GM21360 (cell line): ENCODE data around the gene COG1.

Experiments used
- ATAC-seq: cut with Tn5 transposase; IDR thresholded peaks from one replicate; pipeline ENCODE4 v1.9.1; 2021; ENCODE audit warnings: mild to moderate bottlenecking, moderate library complexity; ENCODE audit not compliant: unreplicated experiment

Gene COG1

DNA sequence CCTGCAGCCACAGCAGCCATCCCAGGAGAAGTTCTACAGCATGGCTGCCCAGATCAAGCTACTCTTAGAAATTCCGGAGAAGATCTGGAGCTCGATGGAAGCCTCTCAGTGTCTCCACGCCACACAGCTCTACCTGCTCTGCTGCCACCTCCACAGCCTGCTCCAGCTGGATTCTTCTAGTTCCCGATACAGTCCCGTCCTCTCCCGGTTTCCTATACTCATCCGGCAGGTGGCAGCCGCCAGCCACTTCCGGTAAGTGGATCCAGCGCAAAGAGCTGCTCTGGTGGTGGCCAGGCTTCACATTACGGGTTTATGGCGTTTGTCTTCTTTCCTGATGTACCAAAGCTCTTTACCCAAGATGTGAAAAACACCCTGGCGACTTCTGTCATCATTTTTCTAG lies 3.6 kb downstream of the COG1 start:
- no peak for ATAC-seq

DNA sequence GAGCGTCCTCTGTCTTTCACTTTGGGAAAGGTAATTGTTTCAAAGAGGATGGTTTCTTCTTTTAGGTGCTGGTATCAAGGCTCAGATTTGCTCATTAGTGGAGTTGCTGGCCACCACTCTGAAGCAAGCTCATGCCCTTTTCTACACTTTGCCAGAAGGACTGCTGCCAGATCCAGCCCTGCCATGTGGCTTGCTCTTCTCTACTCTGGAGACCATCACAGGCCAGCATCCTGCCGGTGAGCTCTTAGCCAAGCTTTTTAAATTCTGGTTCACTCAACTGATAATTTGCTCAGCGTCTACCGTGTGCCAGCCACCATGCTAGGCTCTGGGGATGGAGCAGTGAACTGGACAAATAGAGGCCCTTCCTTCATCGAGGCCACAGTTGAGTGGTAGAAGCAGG lies 4.3 kb downstream of the COG1 start:
- ATAC-seq = no peak

DNA sequence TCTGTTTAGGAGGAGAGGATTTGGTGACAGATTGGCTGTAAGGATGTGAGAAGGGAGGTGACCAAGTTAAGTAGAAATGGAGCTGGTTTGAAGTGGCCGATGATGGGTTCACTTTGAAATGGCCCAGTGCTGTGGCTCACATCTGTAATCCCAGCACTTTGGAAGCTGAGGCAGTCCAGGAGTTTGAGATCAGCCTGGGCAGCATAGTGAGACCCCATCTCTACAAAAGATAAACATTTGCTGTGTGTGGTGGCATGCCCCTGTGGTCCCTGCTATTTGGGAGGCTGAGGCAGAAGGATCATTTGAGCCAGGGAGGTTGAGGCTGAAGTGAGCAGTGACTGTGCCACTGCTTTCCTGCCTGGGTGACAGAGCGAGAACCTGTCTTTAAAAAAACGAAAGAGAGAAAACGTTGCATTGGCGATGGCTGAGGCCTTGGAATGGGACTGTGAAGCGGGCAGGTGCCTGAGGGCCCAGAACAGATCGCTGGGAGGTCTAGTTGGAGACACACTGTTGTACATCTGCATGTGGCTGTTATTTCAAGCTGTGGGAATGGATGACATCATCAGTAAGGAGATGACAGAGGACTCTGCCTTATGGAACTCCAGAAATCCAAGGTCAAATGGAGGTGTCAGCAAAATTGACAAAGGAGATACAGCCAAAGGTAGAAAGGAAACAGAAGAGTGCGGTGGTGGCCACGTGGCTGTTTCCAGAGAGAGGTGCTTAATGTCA lies 5.5 kb downstream of the COG1 start:
- no peak for ATAC-seq

DNA sequence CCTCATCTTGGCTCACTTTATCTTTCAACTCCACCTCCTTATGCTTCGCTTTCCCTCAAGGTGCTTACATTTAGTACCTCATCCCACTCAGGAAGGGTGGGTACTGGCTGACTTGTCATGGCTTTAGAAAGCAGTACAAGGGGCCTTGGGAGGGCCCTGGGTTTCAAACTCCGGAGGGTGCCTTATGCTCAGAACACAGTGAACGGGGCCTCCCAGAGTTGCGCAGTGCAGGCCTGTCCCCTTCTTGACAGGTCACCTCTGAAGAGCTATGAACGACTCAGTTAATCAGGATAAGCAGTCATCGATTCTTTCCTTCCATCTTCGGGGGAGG lies 6.0 kb downstream of the COG1 start:
- no peak for ATAC-seq

DNA sequence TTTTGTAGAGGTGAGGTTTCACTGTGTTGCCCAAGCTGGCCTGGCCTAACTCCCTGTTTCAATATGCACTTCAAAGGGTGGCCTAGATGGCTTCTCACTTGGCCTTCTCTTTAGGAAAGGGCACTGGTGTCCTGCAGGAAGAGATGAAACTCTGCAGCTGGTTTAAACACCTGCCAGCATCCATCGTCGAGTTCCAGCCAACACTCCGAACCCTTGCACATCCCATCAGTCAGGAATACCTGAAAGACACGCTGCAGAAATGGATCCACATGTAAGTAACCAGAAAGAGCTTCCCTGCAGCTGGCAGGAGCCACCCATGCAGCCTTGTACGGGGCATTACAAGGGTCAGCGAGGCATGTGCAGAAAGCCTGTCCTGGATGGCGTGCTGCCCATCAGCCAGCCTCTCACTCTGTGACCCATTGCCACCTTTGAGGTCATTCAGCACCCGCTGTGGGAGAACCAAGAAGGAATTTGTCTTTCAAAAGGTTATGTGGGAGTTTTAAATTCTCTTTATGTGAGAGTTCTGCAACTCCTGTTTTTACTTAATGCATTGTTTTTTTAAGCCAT lies 7.0 kb downstream of the COG1 start:
- no peak for ATAC-seq

DNA sequence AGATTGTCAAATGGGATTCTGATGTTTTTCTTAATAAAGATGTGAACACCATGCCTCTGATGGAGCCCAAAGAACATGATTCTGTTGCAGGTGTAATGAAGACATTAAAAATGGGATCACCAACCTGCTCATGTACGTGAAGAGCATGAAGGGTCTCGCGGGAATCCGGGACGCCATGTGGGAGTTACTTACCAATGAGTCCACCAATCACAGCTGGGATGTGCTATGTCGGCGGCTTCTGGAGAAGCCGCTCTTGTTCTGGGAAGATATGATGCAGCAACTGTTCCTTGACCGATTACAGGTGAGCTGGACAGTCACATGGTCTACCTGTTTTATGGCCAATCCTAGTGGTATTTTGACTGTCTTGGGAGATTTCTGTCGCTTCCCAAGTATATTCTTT lies 7.6 kb downstream of the COG1 start:
- no peak for ATAC-seq

GRCh38 chr17:73201215-73202069 lies 8.6 kb downstream of the COG1 start:
- ATAC-seq = no peak

GRCh38 chr17:73203135-73203787 lies 10.4 kb downstream of the COG1 start:
- no peak for ATAC-seq

DNA sequence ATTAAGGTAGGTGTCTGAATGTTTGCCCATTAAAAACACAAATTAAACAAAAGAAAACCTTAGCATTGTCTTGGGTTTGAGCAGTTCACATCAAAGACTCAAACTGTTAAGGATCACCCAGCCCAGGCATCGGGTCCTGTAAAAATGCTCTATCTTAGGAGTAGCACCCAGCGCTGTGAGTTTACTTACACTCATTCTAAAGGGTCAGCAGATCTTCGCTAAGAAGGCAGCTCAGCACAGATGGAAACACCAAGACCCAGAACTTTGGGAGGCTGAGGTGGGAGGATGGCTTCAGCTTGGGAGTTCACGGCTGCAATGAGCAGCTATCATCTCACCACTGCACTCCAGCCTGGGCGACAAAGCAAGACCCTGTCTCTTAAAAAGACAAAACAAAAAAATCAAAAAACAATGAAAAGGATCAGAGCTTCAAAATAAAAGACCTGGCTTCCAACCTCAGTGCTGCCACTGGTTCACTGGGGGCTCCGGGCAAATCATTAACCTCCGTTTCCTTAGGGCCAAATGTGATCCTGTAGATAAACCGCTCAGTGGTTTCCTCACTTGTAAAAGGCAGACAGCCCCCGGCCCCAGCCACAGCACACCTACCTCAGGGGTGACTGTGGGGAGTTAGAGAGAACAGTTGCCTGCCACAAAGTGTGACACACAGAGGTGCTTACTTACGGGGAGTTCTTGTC lies 11.1 kb downstream of the COG1 start:
- no peak for ATAC-seq

DNA sequence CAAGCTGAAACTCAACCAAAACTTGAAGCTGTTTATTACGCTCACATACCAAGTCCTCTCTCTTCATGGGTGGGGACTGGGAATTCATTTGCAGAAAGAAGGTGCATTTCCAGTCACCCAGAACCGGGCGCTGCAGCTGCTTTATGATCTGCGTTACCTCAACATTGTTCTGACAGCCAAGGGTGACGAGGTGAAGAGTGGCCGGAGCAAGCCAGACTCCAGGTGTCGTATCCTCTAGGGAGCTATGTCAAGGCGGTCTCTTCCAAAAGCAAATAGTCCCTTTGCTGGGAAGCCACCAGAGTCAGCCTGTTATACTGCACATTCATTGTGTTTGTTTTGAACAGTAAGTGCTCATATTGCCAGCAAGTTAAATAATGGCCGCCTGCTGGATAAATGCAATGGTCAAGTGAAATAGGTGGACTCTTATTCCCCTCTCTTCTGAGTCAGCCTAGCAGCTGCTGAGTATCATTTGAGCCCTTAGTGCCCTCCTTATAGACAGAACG lies 12.7 kb downstream of the COG1 start:
- no peak for ATAC-seq

- no peak for ATAC-seq
These were observed 15.4 kb downstream of the COG1 start for GRCh38 chr17:73208139-73208827.

DNA sequence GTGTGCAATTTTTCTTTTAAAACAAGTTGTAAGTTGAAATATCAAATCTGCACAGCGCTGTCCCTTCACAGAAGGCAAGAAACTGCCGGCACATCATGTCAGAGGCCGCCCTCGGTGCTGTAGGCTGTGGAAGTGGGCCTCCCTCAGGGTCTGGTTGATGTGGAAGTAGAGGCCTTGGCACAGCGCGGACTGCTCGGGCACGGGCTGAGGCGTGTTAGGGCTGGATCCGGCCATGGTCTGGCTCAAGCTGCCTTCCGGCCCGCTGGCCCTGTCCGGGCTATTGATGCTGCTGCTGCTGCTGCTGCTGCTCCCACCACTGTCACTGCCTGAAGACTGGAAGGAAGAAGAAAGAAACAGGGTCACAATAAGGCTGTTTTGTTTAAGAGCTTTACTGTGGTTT lies 16.6 kb downstream of the COG1 start:
- ATAC-seq = no peak

GRCh38 chr17:73210002-73210678 lies 17.3 kb downstream of the COG1 start:
- no peak for ATAC-seq

DNA sequence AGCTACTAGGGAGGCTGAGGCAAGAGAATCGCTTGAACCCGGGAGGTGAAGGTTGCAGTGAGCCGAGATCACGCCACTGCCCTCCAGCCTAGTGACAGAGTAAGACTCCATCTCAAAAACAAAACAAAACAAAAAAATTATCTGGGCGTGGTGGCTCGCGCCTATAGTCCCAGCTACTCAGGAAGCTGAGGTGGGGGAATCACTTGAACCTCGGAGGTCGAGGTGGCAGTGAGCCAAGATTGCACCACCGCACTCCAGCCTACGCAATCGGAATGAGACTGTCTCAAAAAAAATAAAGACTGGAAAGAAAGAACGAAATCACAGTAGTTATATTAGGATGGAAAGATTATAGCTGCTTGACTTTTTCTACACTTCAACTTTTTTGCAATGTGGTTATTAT lies 18.9 kb downstream of the COG1 start:
- ATAC-seq = no peak

DNA sequence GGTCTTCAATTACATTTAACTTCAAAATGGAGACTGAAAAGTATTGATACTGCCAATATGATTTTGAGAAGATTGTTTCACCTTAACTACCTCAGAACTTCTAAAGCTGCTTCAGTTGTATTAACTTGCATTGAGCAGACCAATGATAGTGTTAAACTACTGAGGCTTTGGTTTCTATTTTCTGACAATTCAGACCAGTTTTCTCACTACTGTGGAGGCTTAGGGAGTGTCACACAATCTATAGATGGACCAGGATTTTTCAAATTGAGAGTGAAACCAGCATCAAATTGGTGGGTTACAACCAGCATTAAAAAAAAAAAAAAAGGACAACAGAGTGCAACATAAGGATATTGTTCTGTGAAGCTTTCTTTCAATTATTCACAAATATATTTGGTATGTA lies 21.2 kb downstream of the COG1 start:
- ATAC-seq = no peak

DNA sequence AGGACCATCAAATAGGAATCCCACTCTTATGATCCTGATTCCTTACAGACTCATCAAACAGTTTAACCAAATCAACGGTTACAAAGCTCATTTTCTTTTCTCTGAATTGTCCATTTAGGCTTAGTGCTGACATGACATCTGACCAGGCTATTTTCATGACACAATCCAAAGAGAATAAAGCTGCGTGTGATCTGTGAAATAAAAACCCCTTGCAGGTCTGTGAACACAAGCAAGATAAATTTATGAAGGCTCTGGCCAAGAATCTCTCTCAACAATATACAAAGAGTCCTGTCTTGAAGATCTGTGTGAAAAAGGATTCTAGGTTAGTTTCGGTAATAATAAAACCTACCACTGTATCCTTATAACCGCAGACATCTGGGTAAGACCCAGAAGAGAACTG lies 22.0 kb downstream of the COG1 start:
- ATAC-seq = no peak

DNA sequence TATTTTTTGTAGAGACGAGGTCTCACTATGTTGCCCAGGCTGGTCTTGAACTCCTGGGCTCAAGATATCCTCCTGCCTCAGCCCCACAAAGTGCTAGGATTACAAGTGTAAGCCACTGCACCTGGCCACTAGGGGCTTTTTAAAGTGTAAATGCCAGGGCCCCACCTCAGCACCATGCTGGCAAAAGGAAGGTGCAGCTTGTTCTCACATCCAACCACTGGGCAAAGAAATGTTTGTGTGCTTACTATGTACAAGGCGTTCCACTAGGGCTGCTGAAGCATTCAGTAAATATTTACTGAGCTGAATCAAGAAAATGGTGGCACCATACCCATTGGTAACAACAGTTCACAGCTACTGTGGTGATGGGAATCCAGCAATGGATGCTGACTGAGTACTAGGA lies 22.6 kb downstream of the COG1 start:
- no peak for ATAC-seq

DNA sequence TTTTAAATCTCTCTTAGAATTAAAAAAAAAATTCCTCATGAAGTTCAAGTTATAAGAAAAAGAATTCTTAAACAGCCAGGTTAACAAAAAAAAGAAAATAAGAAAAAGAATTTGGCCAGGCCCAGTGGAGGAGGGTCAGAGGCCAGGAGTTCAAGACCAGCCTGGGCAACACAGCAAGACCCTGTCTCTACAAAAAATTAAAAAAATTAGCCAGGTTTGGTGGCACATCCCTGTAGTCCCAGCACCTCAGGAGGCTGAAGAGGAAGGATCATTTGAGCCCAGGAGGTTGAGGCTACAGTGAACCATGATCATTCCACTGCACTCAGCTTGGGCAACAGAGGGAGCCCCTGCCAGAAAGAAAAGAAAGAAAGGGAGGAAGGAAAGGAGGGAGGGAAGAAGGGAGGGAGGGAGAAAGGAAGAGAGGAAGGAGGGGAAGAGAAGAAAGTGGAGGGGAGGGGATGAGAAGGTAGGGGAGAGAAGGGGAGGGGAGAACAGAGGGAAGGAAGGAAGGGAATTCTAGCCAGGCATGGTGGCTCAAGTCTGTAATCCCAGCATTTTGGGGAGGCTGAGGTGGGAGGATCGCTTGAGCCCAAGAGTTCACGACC lies 30.9 kb downstream of the COG1 start:
- no peak for ATAC-seq

DNA sequence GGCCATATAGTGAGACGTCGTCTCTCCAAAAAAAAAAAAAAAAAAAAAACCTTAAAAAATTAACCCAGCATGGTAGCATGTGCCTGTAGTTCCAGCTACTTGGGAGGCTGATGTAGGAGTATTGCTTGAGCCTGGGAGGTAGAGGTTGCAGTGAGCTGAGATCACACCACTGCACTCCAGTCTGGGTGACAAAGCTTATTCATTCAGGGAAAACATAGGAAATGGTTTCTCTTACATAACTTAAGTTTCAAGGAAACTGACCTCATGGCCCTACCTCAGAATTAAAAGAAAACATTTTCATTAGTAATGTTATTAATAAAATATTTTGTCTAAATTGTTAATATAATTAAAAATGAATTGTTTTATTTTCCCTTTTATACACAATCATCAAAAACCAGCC lies 31.4 kb downstream of the COG1 start:
- no peak for ATAC-seq
